Measurements from ENCODE around the gene MCRIP1. TPM values are rescaled to one million over a fixed set of nuclear protein-coding genes. Genes with fewer than 3 reads are reported as not detected.

MCRIP1 gene
- total and polyA plus RNA-seq, 2 of the 4 experiments (the other 2 are of a cell fraction): 56.5 to 164 TPM

DNA sequence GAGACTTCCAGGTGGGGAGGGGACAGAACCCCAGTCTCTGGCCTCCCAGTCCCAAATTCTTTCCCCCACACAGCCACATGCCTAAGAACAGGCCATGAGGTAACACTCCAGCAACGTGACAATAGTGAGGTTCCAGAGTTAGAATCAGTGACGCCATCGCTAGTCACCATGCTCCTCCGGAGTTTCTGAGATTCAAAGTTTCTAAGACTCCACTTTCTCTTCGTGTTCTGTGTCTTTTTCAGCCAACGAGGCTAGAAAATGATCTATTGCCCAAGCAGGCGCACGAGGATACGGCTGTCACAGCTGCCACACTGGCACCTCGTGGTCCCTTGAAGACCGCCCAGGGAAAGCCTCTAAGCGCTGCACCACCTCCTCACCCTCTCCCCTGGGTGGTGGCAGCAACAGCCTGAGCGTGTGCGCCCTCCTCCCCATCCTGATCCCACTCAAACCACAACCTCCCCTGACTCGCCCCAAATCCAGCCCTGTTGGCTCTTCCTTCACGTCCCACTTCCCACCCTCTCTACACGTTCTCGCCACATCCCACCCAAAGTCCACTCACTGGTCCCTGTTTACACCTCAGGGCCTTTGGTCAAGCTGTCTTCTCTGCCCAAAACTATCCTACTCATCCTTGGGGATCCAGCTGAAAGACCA, 1.0 kb downstream of the MCRIP1 start:
- Histone ChIP-seq H3K9ac (ENCODE audit: low read depth, low read length) (peak overlapping the region; percentile 93), H4K91ac (ENCODE audit: insufficient read depth, low read depth, low read length) (peak overlapping the region; percentile 91), H4K8ac (ENCODE audit: low read depth in 2 of 2, low read length in 2 of 2) (peak overlapping the region; percentile 74 to 85), H3K9me3 (ENCODE audit: control insufficient read depth, insufficient read depth, low read length) (no peaks in the 10 kb centered on the region), H3K9me1 (ENCODE audit: insufficient read depth, low read length) (peaks cover 27% of the 10 kb centered on the region), H2BK5ac (ENCODE audit: low read depth, low read length, poor library complexity, severe bottlenecking) (peak overlapping the region; percentile 72), H2AK5ac (ENCODE audit: low read depth, low read length) (peak overlapping the region; percentile 91), H3K4me2 (ENCODE audit: low read depth, low read length) (peak overlapping the region; percentile 99), H4K5ac (ENCODE audit: low read depth, low read length) (peak overlapping the region; percentile 87), H2BK15ac (ENCODE audit: low read depth, low read length) (no peak overlapping the region; the same call in 2 of the 3 replicates), H3K36me3 (ENCODE audit: control insufficient read depth, insufficient read depth, low read length) (peaks cover 7% of the 10 kb centered on the region; the same call in 1 of the 2 replicates), H2AFZ (replicated peaks; ENCODE audit: low read length, poor library complexity) (peak overlapping the region; percentile 82), H3K18ac (ENCODE audit: low read depth, low read length) (peak overlapping the region; percentile 66), H4K20me1 (ENCODE audit: insufficient read depth, low read length) (peaks cover 29% of the 10 kb centered on the region), H3K23ac (ENCODE audit: low read depth, low read length) (peak overlapping the region; percentile 97), H3K4me3 (ENCODE audit: insufficient read depth, low read depth, low read length) (peak overlapping the region; percentile 87), H3K79me1 (ENCODE audit: low read depth in 1 of 2, low read length in 2 of 2) (peaks cover 21 to 63% of the 10 kb centered on the region in 2 experiments), H3K4me1 (ENCODE audit: control insufficient read depth, insufficient read depth, low read length) (peaks cover 15% of the 10 kb centered on the region), H3K27me3 (ENCODE audit: control insufficient read depth, insufficient read depth, low read length) (no peaks in the 10 kb centered on the region), H3K56ac (ENCODE audit: extremely low read depth, insufficient read depth, low read length) (peak overlapping the region; percentile 55), H2BK120ac (ENCODE audit: low read depth, low read length) (peak overlapping the region; percentile 53), H3K14ac (replicated peaks; ENCODE audit: low read depth, low read length) (peak overlapping the region; percentile 98), H2BK20ac (ENCODE audit: low read depth, low read length) (0 out of 2 replicates have a peak overlapping the region, but pooled peaks have one; percentile 14), H3K27ac (ENCODE audit: insufficient read depth, low read length) (peak overlapping the region; percentile 84), H2AK9ac (replicated peaks; ENCODE audit: low read depth, low read length, poor library complexity) (peak overlapping the region; percentile 98), H3K4ac (ENCODE audit: low read depth, low read length) (peak overlapping the region; percentile 85)
- ChIA-PET CTCF (no interaction called here), POLR2A (ENCODE audit: unreplicated experiment) (interaction anchor here (0.6 kb wide), 1 partner anchor 51 kb away, joined by 5 read pairs; no protein-coding TSS in a partner anchor)
- DNase-seq (peak; percentile 41), ATAC-seq (ENCODE audit: low read depth) (peak; percentile 3)
- in situ Hi-C loops (cut with MboI; ENCODE audit: low sequenced_read_pairs) (no loop called here), dilution Hi-C loops (cut with HindIII; ENCODE audit: low sequenced_read_pairs, unreplicated experiment) (no loop called here), intact Hi-C loops (cut with micrococcal nuclease) (no loop called here)
- TF ChIP-seq CEBPB (IDR thresholded peaks at IDR 0.05; ENCODE audit: low read depth, low read length) (peak; percentile 33; the same call in 1 of the 2 replicates), MXI1 (IDR thresholded peaks at IDR 0.05; ENCODE audit: borderline replicate concordance, low read depth, low read length) (peak; percentile 73; the same call in 1 of the 2 replicates), CHD1 (IDR thresholded peaks at IDR 0.05; ENCODE audit: low read depth, low read length) (no peak)
- WGBS, 2 experiments (ENCODE audit: extremely low coverage in 2 of 2, insufficient read length in 1 of 2): 20% methylated on average over 9 of the region's 18 CpGs; no CpG with 5 or more reads in 1 of the 2 experiments
- no TSS peak for BruUV-seq (replicated peaks)
